ENCODE results near the gene SYT12.
A peak's percentile ranks its signal among the peaks of the same experiment; 100 is the strongest.
"Not testable (repeated sequence)": the region's sequence is repeated elsewhere in the genome, so short reads cannot be mapped to it uniquely, and the experiment has no call there.

Gene SYT12

GRCh38 chr11:67001332-67001731 lies 21.6 kb upstream of the SYT12 start:
- DNase-seq (ENCODE audit: low read depth) = no peak
- H3K4me3 ChIP-seq (ENCODE audit: low read depth, low read length) = no peak overlapping the region
- TF ChIP-seq CTCF (conservative IDR thresholded peaks at IDR 0.05; ENCODE audit: low read depth, low read length) = no peak

- no peak overlapping the region for H3K4me3 ChIP-seq (ENCODE audit: low read depth, low read length)
- DNase-seq (ENCODE audit: low read depth) = no peak
- TF ChIP-seq CTCF (conservative IDR thresholded peaks at IDR 0.05; ENCODE audit: low read depth, low read length) = no peak
Measured at GRCh38 chr11:67002297-67002913, 20.5 kb upstream of the SYT12 start.

GRCh38 chr11:67002921-67003411 lies 20.0 kb upstream of the SYT12 start:
- no peak for DNase-seq (ENCODE audit: low read depth)
- no peak for TF ChIP-seq CTCF (conservative IDR thresholded peaks at IDR 0.05; ENCODE audit: low read depth, low read length)
- no peak overlapping the region for H3K4me3 ChIP-seq (ENCODE audit: low read depth, low read length)

- H3K4me3 ChIP-seq (ENCODE audit: low read depth, low read length); DNase-seq (ENCODE audit: low read depth): not testable (repeated sequence)
Measured at GRCh38 chr11:67005200-67005599, 17.7 kb upstream of the SYT12 start.

- TF ChIP-seq CTCF (conservative IDR thresholded peaks at IDR 0.05; ENCODE audit: low read depth, low read length) = no peak
- DNase-seq (ENCODE audit: low read depth) = peak; percentile 46
- H3K4me3 ChIP-seq (ENCODE audit: low read depth, low read length) = no peak overlapping the region
Measured at GRCh38 chr11:67006029-67006884, 16.7 kb upstream of the SYT12 start.

- no peak for DNase-seq (ENCODE audit: low read depth)
- H3K4me3 ChIP-seq (ENCODE audit: low read depth, low read length) = no peak overlapping the region
- TF ChIP-seq CTCF (conservative IDR thresholded peaks at IDR 0.05; ENCODE audit: low read depth, low read length) = no peak
Measured at GRCh38 chr11:67007126-67007525, 15.8 kb upstream of the SYT12 start.

- no peak for DNase-seq (ENCODE audit: low read depth)
- H3K4me3 ChIP-seq (ENCODE audit: low read depth, low read length) = no peak overlapping the region
- TF ChIP-seq CTCF (conservative IDR thresholded peaks at IDR 0.05; ENCODE audit: low read depth, low read length) = no peak
Measured at GRCh38 chr11:67010296-67010905, 12.5 kb upstream of the SYT12 start.

Data from choroid plexus epithelial cell (primary cell).